HFF-Myc (cell line): ENCODE measurements around the gene GLB1L3.
"Not testable (repeated sequence)": the region's sequence is repeated elsewhere in the genome, so short reads cannot be mapped to it uniquely, and the experiment has no call there.

ENCODE experiments used
- DNase-seq: peaks from one replicate; pipeline ENCODE4 v3.0.0-alpha.2; 2011; ENCODE audit warnings: low read depth; ENCODE audit errors: extremely low read depth
- H3K4me3 ChIP-seq: replicated peaks from 2 replicates; pipeline ENCODE4 v1.5.1; 2011; ENCODE audit warnings: low read depth, mild to moderate bottlenecking, control low read depth, low read length
- CTCF ChIP-seq: IDR thresholded peaks from 2 replicates; pipeline ENCODE4 v1.5.1; 2012; ENCODE audit warnings: mild to moderate bottlenecking, low read depth, low read length, control low read depth; ENCODE audit errors: missing control alignments

Gene GLB1L3

DNA sequence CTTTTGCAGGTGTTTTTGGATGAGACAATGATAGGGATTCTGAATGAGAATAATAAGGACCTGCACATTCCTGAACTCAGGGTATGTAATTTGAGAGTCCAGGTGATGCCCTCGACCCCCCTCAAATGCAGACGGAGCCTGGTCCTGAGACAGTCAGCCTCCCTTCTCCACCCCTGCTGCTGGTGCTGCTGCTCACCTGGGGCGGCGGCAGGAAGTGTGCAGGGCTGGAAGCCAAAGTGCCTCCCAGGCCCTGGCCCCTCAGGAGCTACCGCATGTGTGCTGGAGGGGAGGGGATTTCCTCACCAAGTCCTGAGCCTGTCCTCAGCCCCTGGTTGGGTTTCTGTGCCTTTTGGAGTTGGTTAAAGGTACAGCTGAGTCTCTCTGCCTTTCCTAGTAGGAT, 36.6 kb downstream of the GLB1L3 start:
- H3K4me3 ChIP-seq = no peak overlapping the region
- no peak for TF ChIP-seq CTCF
- no peak for DNase-seq

- TF ChIP-seq CTCF = no peak
These were observed 37.2 kb downstream of the GLB1L3 start for GRCh38 chr11:134313379-134313778.

DNA sequence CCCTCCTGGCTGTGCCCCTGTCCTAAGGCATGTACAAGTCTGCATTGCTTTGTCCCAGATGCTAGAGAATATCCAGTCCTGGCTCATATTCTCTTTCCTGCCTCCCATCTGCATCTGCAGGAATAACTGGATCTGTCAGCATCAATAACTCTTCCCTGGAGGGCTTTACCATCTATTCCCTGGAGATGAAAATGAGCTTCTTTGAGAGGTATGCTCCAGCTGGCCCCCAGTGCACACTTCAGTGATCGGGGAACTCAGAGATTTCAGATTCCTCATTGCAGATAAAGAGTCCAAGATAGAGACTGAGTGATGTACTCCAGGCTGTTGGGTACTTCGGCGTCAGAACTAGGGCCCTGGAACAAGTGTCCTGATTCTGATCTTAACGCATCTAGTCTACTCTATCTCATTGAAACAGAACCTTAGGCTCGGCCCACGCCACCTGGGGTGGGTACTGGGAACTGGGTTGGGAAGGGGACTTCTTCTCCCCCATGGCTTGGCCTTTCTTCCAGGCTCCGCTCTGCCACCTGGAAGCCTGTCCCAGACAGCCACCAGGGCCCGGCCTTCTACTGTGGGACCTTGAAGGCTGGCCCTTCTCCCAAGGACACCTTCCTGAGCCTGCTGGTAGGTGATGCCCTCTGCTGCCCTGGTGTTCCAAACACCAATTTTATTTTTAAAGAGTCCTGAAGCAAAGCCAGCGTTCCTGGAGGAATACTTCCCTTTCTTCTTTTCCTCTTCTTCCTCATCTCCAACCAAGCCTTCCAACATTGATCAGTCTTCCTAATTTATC, 37.8 kb downstream of the GLB1L3 start:
- no peak overlapping the region for H3K4me3 ChIP-seq
- TF ChIP-seq CTCF = no peak
- no peak for DNase-seq

More at GRCh38 chr11:134313379-134313778, 37.2 kb downstream of the GLB1L3 start:
- DNase-seq = no peak
- no peak overlapping the region for H3K4me3 ChIP-seq

- no peak overlapping the region for H3K4me3 ChIP-seq
- DNase-seq = no peak
- no peak for TF ChIP-seq CTCF
These were observed 40.9 kb downstream of the GLB1L3 start for GRCh38 chr11:134317103-134317502.

DNA sequence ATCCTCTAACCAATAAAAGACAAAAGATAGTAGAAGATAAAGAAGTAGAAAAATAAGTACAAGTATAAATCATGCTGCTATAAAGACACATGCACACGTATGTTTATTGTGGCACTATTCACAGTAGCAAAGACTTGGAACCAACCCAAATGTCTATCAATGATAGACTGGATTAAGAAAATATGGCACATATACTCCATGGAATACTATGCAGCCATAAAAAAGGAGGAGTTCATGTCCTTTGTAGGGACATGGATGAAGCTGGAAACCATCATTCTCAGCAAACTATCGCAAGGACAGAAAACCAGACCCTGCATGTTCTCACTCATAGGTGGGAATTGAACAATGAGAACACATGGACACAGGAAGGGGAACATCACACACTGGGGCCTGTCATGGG, 45.2 kb downstream of the GLB1L3 start:
- DNase-seq, H3K4me3 ChIP-seq: not testable (repeated sequence)

DNA sequence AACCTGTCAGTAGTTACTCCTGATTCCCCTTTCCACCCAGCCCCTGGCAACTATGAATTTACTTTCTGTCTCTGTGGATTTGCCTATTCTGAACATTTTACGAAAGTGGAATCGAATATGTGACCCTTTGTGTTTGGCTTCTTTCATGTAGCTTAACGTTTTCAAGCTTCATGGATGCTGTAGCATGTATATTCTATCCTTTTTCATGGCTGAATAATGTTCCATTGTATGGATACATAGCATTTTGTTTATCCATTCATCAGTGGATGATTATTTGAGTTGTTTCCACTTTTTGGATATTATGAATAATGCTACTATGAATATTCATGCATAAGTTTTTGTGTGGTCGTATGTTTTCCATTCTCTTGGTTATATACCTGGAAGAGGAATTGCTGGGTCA, 46.4 kb downstream of the GLB1L3 start:
- TF ChIP-seq CTCF = no peak
- no peak for DNase-seq
- H3K4me3 ChIP-seq = no peak overlapping the region

DNA sequence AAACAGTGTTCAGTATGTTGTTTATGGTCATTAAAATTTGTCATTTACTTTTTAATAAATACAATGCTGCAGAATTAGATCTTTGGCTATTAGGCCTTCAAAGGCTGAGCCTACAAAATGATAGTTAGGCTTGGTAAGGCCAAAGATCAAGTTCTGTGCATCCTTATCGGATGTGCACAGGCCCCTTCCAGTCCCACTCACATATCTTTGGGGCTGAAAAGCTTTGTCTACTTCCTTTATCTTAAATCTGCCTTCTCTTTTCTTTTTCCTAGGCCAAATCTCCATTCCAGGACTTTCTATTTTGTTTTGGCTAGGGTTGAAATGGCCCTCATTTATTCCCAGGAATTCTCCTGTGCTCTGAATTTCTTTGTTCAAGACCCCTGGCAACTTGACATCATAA, 52.3 kb downstream of the GLB1L3 start:
- no peak for DNase-seq
- TF ChIP-seq CTCF = no peak
- H3K4me3 ChIP-seq = no peak overlapping the region
